ENCODE data around the gene COL4A1. TPM values are rescaled to one million over a fixed set of nuclear protein-coding genes. Genes with fewer than 3 reads are reported as not detected.

COL4A1 gene
- total RNA-seq, 2 experiments from 2014 or later = not detected

DNA sequence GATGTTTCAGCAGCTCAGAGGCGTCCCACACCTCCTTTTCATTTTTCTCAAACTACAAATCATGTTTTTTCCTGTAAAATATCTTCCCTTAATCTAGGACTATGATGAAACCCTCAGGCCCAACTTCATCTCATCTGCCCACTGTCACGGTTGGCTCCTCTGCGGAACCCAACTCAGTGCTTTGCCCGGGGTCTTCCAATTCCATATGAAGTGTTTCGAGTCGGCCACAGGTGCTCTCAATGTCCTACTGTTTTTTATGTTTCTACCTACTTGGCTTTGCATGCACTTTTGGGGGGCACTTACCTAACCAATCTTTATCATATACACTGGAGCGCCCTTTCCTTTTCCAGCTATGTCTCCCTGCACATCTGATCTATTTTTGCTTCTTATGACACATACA is 28.1 kb downstream of the COL4A1 start:
- H3K9me3 Mint-ChIP-seq = no peaks in the 10 kb centered on the region
- no peak overlapping the region for H3K4me3 Mint-ChIP-seq
- DNase-seq = no peak
- no peak overlapping the region for H3K27ac Mint-ChIP-seq
- no peaks in the 10 kb centered on the region for H3K36me3 Mint-ChIP-seq
- intact Hi-C loops (cut with micrococcal nuclease) = no loop called here
- H3K4me1 Mint-ChIP-seq (ENCODE audit: low read depth) = no peaks in the 10 kb centered on the region
- ChIA-PET CTCF (no interaction called here), POLR2A (no interaction called here)
- peaks cover 14% of the 10 kb centered on the region for H3K27me3 Mint-ChIP-seq

DNA sequence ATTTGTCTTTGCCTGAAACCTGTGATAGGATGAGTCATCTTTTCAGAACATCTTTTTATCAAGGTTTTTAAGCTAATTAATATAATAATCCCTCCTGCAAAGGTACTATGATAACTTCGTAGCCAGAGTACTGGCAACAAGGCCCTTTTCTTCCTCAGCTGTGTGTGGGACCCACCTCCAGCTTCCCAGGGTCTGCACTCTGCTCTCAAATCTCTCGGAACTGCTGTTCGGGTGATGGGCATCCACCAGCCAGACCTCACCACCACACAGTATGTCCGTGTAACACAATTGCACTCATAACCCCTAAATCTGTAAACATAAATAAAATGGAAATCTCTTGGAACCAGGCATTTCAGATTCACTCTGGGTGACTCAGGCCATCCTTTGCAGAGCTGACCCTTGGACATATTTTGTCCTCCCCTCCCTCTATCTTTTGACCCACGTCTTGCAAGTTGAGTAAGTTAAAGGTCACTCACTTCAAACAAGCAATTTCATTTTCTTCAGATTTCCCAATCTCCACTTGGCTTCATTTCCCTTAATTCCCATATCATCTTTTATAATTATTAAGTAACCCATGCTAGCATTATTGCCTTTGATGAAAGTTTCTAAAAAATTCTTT is 29.5 kb downstream of the COL4A1 start:
- H3K9me3 Mint-ChIP-seq = no peaks in the 10 kb centered on the region
- no peak overlapping the region for H3K4me3 Mint-ChIP-seq
- ChIA-PET CTCF (no interaction called here), POLR2A (no interaction called here)
- no peak for DNase-seq
- H3K36me3 Mint-ChIP-seq = no peaks in the 10 kb centered on the region
- H3K4me1 Mint-ChIP-seq (ENCODE audit: low read depth) = no peaks in the 10 kb centered on the region
- intact Hi-C loops (cut with micrococcal nuclease) = no loop called here
- no peak overlapping the region for H3K27ac Mint-ChIP-seq
- peaks cover 12% of the 10 kb centered on the region for H3K27me3 Mint-ChIP-seq

DNA sequence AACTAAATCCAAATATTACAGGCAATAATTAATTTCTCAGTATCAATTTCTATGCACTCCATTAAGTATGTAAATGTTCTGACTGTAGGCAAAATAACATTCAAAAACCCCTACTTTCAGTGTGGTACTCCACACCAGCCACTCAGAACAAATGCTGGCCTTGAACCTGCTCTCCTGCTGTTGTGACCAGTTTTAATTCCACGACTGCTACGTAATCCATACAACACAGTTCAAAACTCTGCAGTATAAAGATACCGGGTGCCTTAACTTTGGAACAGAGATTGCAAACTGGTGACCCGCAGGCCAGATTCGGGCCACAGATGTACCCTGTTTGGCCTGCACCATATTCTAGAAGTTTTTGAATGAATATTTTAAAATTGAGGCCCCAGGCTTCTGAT is 30.4 kb downstream of the COL4A1 start:
- POLR2A ChIA-PET = no interaction called here
- intact Hi-C loops (cut with micrococcal nuclease) = no loop called here
- no peak for DNase-seq
- Mint-ChIP-seq H3K36me3 (no peaks in the 10 kb centered on the region), H3K27ac (no peak overlapping the region), H3K4me1 (ENCODE audit: low read depth) (no peaks in the 10 kb centered on the region), H3K9me3 (no peaks in the 10 kb centered on the region), H3K4me3 (no peak overlapping the region), H3K27me3 (peaks cover 9% of the 10 kb centered on the region)
- CTCF ChIA-PET = no interaction called here

DNA sequence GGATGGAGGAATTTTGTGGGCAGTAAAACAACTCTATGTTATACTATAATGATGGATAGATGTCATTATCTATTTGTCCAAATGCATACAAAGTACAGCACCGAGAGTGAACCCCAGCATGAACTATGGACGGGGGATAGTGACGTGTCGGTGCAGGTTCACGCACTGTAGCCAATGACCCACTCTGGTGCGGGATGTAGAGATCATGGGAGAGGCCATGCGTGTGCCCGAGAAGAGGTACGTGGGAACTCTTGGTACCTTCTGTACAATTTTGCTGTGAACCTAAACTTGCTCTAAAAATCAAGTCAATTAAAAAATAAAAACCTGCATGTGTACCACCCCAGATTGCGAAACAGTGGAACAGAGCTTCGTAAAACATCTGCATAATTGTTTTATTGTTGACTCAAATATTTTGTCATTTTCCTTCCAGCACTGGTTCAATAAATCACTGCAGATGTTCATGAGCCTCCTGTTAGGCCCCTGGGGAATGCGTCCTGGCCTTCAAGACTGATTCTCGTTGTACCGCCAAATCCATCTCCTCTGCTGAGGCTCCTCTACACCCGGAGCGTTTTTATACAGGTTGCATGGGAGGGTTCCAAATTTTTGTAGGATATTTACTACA is 30.9 kb downstream of the COL4A1 start:
- Mint-ChIP-seq H3K4me3 (no peak overlapping the region), H3K36me3 (no peaks in the 10 kb centered on the region), H3K27ac (no peak overlapping the region), H3K27me3 (peaks cover 6% of the 10 kb centered on the region), H3K4me1 (ENCODE audit: low read depth) (no peaks in the 10 kb centered on the region), H3K9me3 (no peaks in the 10 kb centered on the region)
- intact Hi-C loops (cut with micrococcal nuclease) = no loop called here
- POLR2A ChIA-PET = no interaction called here
- no peak for DNase-seq
- CTCF ChIA-PET = no interaction called here

GRCh38 chr13:110274687-110275086 is 32.3 kb downstream of the COL4A1 start:
- ChIA-PET POLR2A (no interaction called here), CTCF (no interaction called here)
- Mint-ChIP-seq H3K9me3 (no peaks in the 10 kb centered on the region), H3K36me3 (no peaks in the 10 kb centered on the region), H3K27me3 (peaks cover 3% of the 10 kb centered on the region), H3K4me3 (no peak overlapping the region), H3K4me1 (ENCODE audit: low read depth) (no peaks in the 10 kb centered on the region), H3K27ac (no peak overlapping the region)
- DNase-seq = no peak
- intact Hi-C loops (cut with micrococcal nuclease) = no loop called here

DNA sequence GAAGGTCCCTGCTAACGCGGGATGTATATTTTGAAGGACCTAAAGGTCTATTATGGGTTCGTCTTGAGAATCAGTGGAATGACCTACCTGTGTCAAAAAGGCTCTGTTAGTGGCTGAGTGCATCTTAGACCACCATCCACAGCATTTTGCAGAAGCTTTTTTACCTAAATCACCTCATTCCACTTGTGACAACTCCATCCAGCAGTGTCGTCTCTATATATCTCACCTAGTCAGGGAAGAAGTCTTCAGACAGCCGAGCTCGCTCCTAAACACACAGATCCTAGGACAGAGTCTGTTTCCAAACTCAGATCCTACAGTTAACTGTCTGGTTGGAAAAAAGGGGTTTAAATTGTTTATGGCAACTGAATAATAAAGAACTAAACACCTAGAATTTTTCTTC is 33.7 kb downstream of the COL4A1 start:
- Mint-ChIP-seq H3K4me1 (ENCODE audit: low read depth) (no peaks in the 10 kb centered on the region), H3K4me3 (no peak overlapping the region), H3K36me3 (no peaks in the 10 kb centered on the region), H3K27me3 (peaks cover 3% of the 10 kb centered on the region), H3K9me3 (no peaks in the 10 kb centered on the region), H3K27ac (no peak overlapping the region)
- intact Hi-C loops (cut with micrococcal nuclease) = no loop called here
- POLR2A ChIA-PET = no interaction called here
- CTCF ChIA-PET = no interaction called here
- DNase-seq = no peak

GRCh38 chr13:110272651-110273050 is 34.3 kb downstream of the COL4A1 start:
- intact Hi-C loops (cut with micrococcal nuclease) = no loop called here
- DNase-seq = no peak
- ChIA-PET CTCF (no interaction called here), POLR2A (no interaction called here)
- Mint-ChIP-seq H3K4me1 (ENCODE audit: low read depth) (no peaks in the 10 kb centered on the region), H3K27me3 (peaks cover 3% of the 10 kb centered on the region), H3K9me3 (no peaks in the 10 kb centered on the region), H3K27ac (no peak overlapping the region), H3K4me3 (no peak overlapping the region), H3K36me3 (no peaks in the 10 kb centered on the region)

GRCh38 chr13:110272227-110272626 is 34.7 kb downstream of the COL4A1 start:
- Mint-ChIP-seq H3K36me3 (no peaks in the 10 kb centered on the region), H3K27ac (no peak overlapping the region), H3K27me3 (peaks cover 3% of the 10 kb centered on the region), H3K4me3 (no peak overlapping the region), H3K4me1 (ENCODE audit: low read depth) (no peaks in the 10 kb centered on the region), H3K9me3 (no peaks in the 10 kb centered on the region)
- CTCF ChIA-PET = interaction anchor here (0.7 kb wide), 1 partner anchor 487 kb away, joined by 3 read pairs; no protein-coding TSS in a partner anchor
- POLR2A ChIA-PET = no interaction called here
- peak; percentile 20 for DNase-seq
- intact Hi-C loops (cut with micrococcal nuclease) = no loop called here

DNA sequence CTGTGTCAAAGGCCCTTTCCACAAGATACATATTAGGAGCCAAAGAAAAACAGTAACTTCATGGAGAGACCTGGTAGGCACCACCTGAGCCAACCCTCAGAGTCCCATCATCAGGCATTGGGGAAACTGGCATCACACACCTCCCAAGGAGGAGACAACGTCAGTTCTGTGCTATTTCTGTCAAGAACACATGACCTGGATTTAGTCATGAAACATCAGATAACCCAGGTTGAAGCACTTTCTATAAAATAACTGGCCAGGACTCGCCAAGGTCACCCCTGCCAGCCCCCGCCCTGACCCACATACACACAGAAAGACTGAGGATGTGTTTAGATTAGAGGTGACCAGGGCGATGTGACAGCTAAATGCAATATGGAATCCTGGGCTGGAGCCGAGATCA is 35.6 kb downstream of the COL4A1 start:
- Mint-ChIP-seq H3K4me1 (ENCODE audit: low read depth) (no peaks in the 10 kb centered on the region), H3K4me3 (no peak overlapping the region), H3K36me3 (no peaks in the 10 kb centered on the region), H3K9me3 (no peaks in the 10 kb centered on the region), H3K27me3 (peaks cover 4% of the 10 kb centered on the region), H3K27ac (no peak overlapping the region)
- no peak for DNase-seq
- intact Hi-C loops (cut with micrococcal nuclease) = no loop called here
- ChIA-PET POLR2A (no interaction called here), CTCF (interaction anchor here (0.7 kb wide), 1 partner anchor 486 kb away, joined by 3 read pairs; no protein-coding TSS in a partner anchor)

DNA sequence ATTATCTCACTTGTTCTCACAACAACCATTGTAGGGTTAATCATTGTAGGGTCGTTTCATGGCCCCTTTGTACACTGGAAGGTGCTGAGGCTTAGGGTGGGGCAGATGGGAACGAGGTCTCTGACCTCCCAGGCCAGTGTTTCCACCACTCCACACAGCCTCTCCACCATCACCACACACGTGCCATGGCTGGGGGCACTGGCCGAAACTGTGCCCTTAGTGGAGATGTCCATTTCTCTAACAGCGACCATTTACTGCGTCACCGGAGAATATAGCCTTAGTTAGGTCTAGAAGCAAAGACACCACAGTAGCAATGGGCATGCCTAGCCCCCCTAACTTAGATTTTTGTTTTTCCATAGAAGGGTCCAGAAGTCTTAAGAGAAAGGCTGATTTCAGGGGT is 36.5 kb downstream of the COL4A1 start:
- intact Hi-C loops (cut with micrococcal nuclease) = no loop called here
- no peak overlapping the region for H3K27ac Mint-ChIP-seq
- H3K36me3 Mint-ChIP-seq = no peaks in the 10 kb centered on the region
- H3K27me3 Mint-ChIP-seq = peaks cover 4% of the 10 kb centered on the region
- ChIA-PET CTCF (no interaction called here), POLR2A (no interaction called here)
- H3K9me3 Mint-ChIP-seq = no peaks in the 10 kb centered on the region
- no peaks in the 10 kb centered on the region for H3K4me1 Mint-ChIP-seq (ENCODE audit: low read depth)
- H3K4me3 Mint-ChIP-seq = no peak overlapping the region
- no peak for DNase-seq

- intact Hi-C loops (cut with micrococcal nuclease) = no loop called here
- POLR2A ChIA-PET = no interaction called here
- no peaks in the 10 kb centered on the region for H3K36me3 Mint-ChIP-seq
- CTCF ChIA-PET = no interaction called here
- H3K4me3 Mint-ChIP-seq = no peak overlapping the region
- no peak overlapping the region for H3K27ac Mint-ChIP-seq
- no peak for DNase-seq
- no peaks in the 10 kb centered on the region for H3K4me1 Mint-ChIP-seq (ENCODE audit: low read depth)
- H3K27me3 Mint-ChIP-seq = peaks cover 3% of the 10 kb centered on the region
- no peaks in the 10 kb centered on the region for H3K9me3 Mint-ChIP-seq
These were observed 37.3 kb downstream of the COL4A1 start for GRCh38 chr13:110269509-110270185.

GRCh38 chr13:110268576-110269185 is 38.3 kb downstream of the COL4A1 start:
- DNase-seq = no peak
- Mint-ChIP-seq H3K27ac (no peak overlapping the region), H3K9me3 (no peaks in the 10 kb centered on the region), H3K36me3 (no peaks in the 10 kb centered on the region), H3K4me3 (no peak overlapping the region), H3K27me3 (peaks cover 6% of the 10 kb centered on the region), H3K4me1 (ENCODE audit: low read depth) (no peaks in the 10 kb centered on the region)
- ChIA-PET CTCF (no interaction called here), POLR2A (no interaction called here)
- intact Hi-C loops (cut with micrococcal nuclease) = no loop called here

GRCh38 chr13:110268061-110268460 is 38.9 kb downstream of the COL4A1 start:
- no peak for DNase-seq
- ChIA-PET CTCF (no interaction called here), POLR2A (no interaction called here)
- no peaks in the 10 kb centered on the region for H3K9me3 Mint-ChIP-seq
- no peaks in the 10 kb centered on the region for H3K36me3 Mint-ChIP-seq
- H3K27me3 Mint-ChIP-seq = peaks cover 8% of the 10 kb centered on the region
- H3K27ac Mint-ChIP-seq = no peak overlapping the region
- no peaks in the 10 kb centered on the region for H3K4me1 Mint-ChIP-seq (ENCODE audit: low read depth)
- intact Hi-C loops (cut with micrococcal nuclease) = no loop called here
- H3K4me3 Mint-ChIP-seq = no peak overlapping the region
